CD4-positive, alpha-beta memory T cell (primary cell): ENCODE data around the gene ATG10. TPM values are rescaled to one million over a fixed set of nuclear protein-coding genes. Genes with fewer than 3 reads are reported as not detected.

Source experiments
- CTCF ChIA-PET: fragments of 350-600 bp; sonication (Branson Sonifier 250); formaldehyde crosslinking; loops from one replicate; lab custom pipeline; 2021; ENCODE audit warnings: inconsistent platforms; ENCODE audit not compliant: partially characterized antibody; lab: Charles Lee
- POLR2A ChIA-PET: fragments of 350-600 bp; sonication (Branson Sonifier 250); formaldehyde crosslinking; loops from one replicate; lab custom pipeline; 2021; ENCODE audit not compliant: partially characterized antibody; lab: Charles Lee
- DNase-seq, 5 donors: peaks; one replicate each; pipeline versions ENCODE4 v3.0.0 to v3.0.0-alpha.2; 2020 to 2022; ENCODE audit warnings: mixed read lengths in 1 of 5
- H3K27ac ChIP-seq: one replicate; pipeline ENCODE4 v1.7.0; 2013; ENCODE audit warnings: low read depth, low read length
- H3K27me3 ChIP-seq: 2 replicates; pipeline ENCODE4 v1.7.0; 2013; ENCODE audit warnings: mild to moderate bottlenecking, low read length, moderate library complexity; ENCODE audit not compliant: insufficient read depth
- H3K36me3 ChIP-seq: 2 replicates; pipeline ENCODE4 v1.7.0; 2013; ENCODE audit warnings: mild to moderate bottlenecking, low read length, moderate library complexity; ENCODE audit not compliant: insufficient read depth
- H3K4me1 ChIP-seq: 2 replicates; pipeline ENCODE4 v1.7.0; 2013; ENCODE audit warnings: mild to moderate bottlenecking, low read length, moderate library complexity; ENCODE audit not compliant: insufficient read depth
- H3K4me3 ChIP-seq, 2 donors: one replicate each; pipeline ENCODE4 v1.7.0; 2013; ENCODE audit warnings: low read length in 2 of 2, mild to moderate bottlenecking in 1 of 2
- H3K9me3 ChIP-seq, 2 donors: one replicate each; pipeline ENCODE4 v1.7.0; 2013; ENCODE audit warnings: low read length in 2 of 2, control low read depth in 1 of 2; ENCODE audit not compliant: control insufficient read depth in 1 of 2
- H3K27ac Mint-ChIP-seq, 7 donors: one replicate each; pipeline ENCODE4 v1.8.0; 2020 to 2021; ENCODE audit warnings: mixed read lengths in 7 of 7, mild to moderate bottlenecking in 6 of 7, inconsistent platforms in 3 of 7, moderate library complexity in 3 of 7
- H3K27me3 Mint-ChIP-seq, 2 donors: one replicate each; pipeline ENCODE4 v1.8.0; 2020 to 2021; ENCODE audit warnings: mixed read lengths in 2 of 2
- H3K36me3 Mint-ChIP-seq, 2 donors: one replicate each; pipeline ENCODE4 v1.8.0; 2020 to 2021; ENCODE audit warnings: mixed read lengths in 2 of 2, inconsistent platforms in 1 of 2, mild to moderate bottlenecking in 1 of 2
- H3K4me1 Mint-ChIP-seq, 4 donors: one replicate each; pipeline ENCODE4 v1.8.0; 2020 to 2021; ENCODE audit warnings: mixed read lengths in 4 of 4, mild to moderate bottlenecking in 1 of 4
- H3K4me3 Mint-ChIP-seq, 8 donors: one replicate each; pipeline ENCODE4 v1.8.0; 2020 to 2021; ENCODE audit warnings: mixed read lengths in 8 of 8, mild to moderate bottlenecking in 7 of 8, moderate library complexity in 6 of 8, inconsistent platforms in 3 of 8
- H3K9me3 Mint-ChIP-seq, 8 donors: one replicate each; pipeline ENCODE4 v1.8.0; 2020 to 2021; ENCODE audit warnings: mixed read lengths in 8 of 8, mild to moderate bottlenecking in 5 of 8, inconsistent platforms in 3 of 8, moderate library complexity in 1 of 8
- intact Hi-C: fragments of 100-400 bp; cut with micrococcal nuclease; formaldehyde crosslinking; loops from one replicate; pipeline ENCODE4 v1.15.1; 2023
- polyA plus RNA-seq, 2 donors: library from polyadenylated mRNA; unstranded; fragments of 300-500 nt; fragmentation: Illumina TruSeq; gene quantifications; one replicate each; pipeline ENCODE4 v1.2.3, GENCODE V29; 2021
- total RNA-seq, 2 experiments: library from RNA; stranded (reverse); gene quantifications; one replicate each; pipeline ENCODE4 v1.2.3, GENCODE V29; 2021

The ATG10 gene
- total and polyA plus RNA-seq, 4 experiments from 2014 or later: 7.3 to 10.5 (median 7.7) TPM

GRCh38 chr5:82205005-82205404 lies 233.2 kb downstream of the ATG10 start:
- no peaks in the 10 kb centered on the region for H3K9me3 ChIP-seq
- no peaks in the 10 kb centered on the region for H3K27me3 ChIP-seq
- Mint-ChIP-seq H3K36me3 (no peaks in the 10 kb centered on the region), H3K4me1 (no peaks in the 10 kb centered on the region), H3K27ac (no peak overlapping the region), H3K9me3 (no peaks in the 10 kb centered on the region), H3K27me3 (no peaks in the 10 kb centered on the region), H3K4me3 (no peak overlapping the region)
- no peak for DNase-seq
- H3K4me3 ChIP-seq: no peak overlapping the region
- H3K27ac ChIP-seq: no peak overlapping the region
- ChIA-PET CTCF (no interaction called here), POLR2A (no interaction called here)
- no peaks in the 10 kb centered on the region for H3K4me1 ChIP-seq
- intact Hi-C loops: no loop called here
- H3K36me3 ChIP-seq: no peaks in the 10 kb centered on the region

DNA sequence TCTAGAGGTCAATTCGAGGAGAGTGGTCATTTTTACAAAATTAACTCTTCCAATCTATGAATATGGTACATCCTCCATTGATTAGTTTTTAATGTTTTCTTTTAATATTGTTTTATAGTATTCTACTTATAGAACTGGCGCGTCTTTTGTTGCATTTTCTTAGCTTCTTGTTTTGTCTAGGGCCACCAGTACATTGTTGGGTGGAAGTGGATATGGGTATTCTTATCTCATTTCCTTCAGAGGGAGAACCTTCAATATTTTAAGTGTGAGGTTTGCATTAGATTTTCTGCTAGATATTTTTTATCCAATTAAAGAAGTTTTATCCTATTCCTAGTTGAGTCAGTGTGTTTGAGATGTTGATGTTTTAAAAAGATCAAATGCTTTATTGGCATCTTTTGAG lies 236.5 kb downstream of the ATG10 start:
- H3K4me1 ChIP-seq: no peaks in the 10 kb centered on the region
- no peak overlapping the region for H3K27ac ChIP-seq
- no peak for DNase-seq
- Mint-ChIP-seq H3K4me1 (no peaks in the 10 kb centered on the region), H3K4me3 (no peak overlapping the region), H3K9me3 (no peaks in the 10 kb centered on the region), H3K27me3 (no peaks in the 10 kb centered on the region), H3K36me3 (no peaks in the 10 kb centered on the region), H3K27ac (no peak overlapping the region)
- H3K4me3 ChIP-seq: no peak overlapping the region
- H3K27me3 ChIP-seq: no peaks in the 10 kb centered on the region
- ChIA-PET CTCF (no interaction called here), POLR2A (no interaction called here)
- no peaks in the 10 kb centered on the region for H3K9me3 ChIP-seq
- intact Hi-C loops: no loop called here
- H3K36me3 ChIP-seq: no peaks in the 10 kb centered on the region

DNA sequence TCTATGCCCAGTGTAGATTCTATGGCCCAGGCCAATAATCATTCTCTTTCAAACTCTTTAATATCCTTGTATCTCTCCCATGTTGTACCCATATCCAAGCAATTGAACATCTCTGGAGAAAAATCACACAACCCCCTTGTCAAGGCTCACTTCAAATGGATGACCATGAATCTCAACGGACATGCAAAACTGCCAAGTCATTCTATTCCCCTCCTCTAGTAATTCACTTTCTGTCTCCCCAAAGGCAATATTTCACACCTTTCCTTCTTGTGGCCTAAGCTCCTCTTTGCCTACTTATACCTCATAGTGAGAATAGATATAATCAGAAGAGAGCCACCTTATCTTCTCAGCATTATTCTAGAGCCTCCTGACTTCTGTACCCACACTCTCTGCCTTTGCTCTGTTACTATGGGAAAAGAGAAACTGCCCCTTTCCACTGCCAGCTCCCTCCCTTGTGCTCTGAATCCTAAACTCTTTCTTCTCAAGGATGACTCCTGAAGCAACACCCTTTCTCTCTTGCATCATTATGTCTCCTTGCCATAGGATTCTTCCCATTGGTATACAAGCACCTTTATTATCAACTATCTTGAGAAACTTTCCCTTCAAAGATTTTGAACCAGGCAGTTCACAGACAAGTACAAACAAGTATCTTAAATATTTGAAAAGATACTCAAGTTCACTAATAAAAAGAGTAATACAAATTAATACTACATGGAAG lies 240.2 kb downstream of the ATG10 start:
- DNase-seq: no peak
- Mint-ChIP-seq H3K4me1 (no peaks in the 10 kb centered on the region), H3K36me3 (no peaks in the 10 kb centered on the region), H3K9me3 (no peaks in the 10 kb centered on the region), H3K27ac (no peak overlapping the region), H3K4me3 (no peak overlapping the region), H3K27me3 (no peaks in the 10 kb centered on the region)
- Histone ChIP-seq H3K9me3 (no peaks in the 10 kb centered on the region), H3K36me3 (no peaks in the 10 kb centered on the region), H3K27me3 (no peaks in the 10 kb centered on the region), H3K4me3 (no peak overlapping the region), H3K4me1 (no peaks in the 10 kb centered on the region), H3K27ac (no peak overlapping the region)
- intact Hi-C loops: no loop called here
- POLR2A ChIA-PET: no interaction called here
- CTCF ChIA-PET: no interaction called here

DNA sequence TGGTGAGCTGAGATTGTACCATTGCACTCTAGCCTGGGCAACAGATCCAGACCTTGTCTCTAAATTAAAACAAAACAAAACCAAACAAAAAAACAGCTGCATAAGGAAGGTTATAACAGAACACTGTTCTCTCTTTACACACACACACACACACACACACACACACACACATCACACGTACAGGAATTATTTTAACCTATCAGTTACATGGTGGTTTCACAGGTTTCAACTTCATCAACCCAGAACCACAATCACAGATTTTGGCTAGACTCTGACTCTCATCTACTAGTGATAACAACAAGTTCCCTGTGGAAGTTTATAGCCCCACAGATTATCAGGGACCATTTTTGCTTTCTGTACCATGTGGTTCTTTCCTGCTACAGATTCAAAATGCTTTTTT lies 246.1 kb downstream of the ATG10 start:
- H3K4me3 ChIP-seq: no peak overlapping the region
- Mint-ChIP-seq H3K27me3 (no peaks in the 10 kb centered on the region), H3K27ac (peak overlapping the region in 3 of 7 donors; percentile 30 to 57 (median 51)), H3K4me3 (peak overlapping the region in 1 of 8 donors; percentile 30), H3K4me1 (peaks cover 0 to 3% (median 2%) of the 10 kb centered on the region in 4 donors), H3K36me3 (peaks cover 0 to 7% of the 10 kb centered on the region in 2 donors), H3K9me3 (no peaks in the 10 kb centered on the region)
- no peak overlapping the region for H3K27ac ChIP-seq
- no peaks in the 10 kb centered on the region for H3K4me1 ChIP-seq
- no peaks in the 10 kb centered on the region for H3K27me3 ChIP-seq
- intact Hi-C loops: no loop called here
- no peaks in the 10 kb centered on the region for H3K36me3 ChIP-seq
- no peak for DNase-seq
- no peaks in the 10 kb centered on the region for H3K9me3 ChIP-seq
- POLR2A ChIA-PET: no interaction called here
- CTCF ChIA-PET: interaction anchor here (1.1 to 1.5 kb wide), 2 partner anchors 13 to 793 kb away, joined by 3 to 4 read pairs; no protein-coding TSS in a partner anchor

DNA sequence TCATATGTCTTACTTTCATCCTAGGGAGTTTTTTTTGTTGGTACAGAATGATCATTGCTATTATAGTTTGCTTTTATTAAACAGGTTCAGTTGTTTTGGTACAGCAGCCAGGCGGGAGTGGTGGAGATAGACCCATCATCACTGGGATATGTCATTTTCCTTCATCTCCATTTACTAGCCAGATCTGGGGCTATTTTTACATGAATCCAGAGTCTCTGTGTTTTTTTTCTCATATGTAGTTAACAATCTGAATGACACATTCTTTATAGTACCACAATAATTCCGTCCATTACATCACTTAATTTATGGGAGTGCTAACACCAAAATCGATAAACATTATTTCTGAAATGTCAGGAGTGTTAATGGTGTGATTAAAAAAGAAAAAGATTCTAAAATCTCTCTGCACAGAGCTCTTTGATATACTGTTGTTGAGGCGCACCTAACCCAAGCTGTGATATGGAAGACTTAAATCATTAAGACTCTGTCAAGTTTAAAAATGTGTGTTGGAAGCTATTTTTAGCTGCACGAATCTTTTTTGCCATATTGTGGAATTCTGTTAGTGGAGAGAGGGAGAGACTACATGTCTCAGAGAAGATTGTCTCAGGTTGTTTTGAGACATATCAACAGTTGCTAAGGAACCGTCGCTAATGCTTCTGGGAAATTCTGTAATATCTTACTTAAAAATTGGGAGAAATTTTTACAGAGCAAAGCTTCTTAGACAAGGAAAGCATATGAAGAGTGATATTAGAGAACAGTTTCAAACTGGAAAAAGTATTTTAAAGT lies 246.7 kb downstream of the ATG10 start:
- Histone ChIP-seq H3K36me3 (no peaks in the 10 kb centered on the region), H3K4me1 (no peaks in the 10 kb centered on the region), H3K27me3 (no peaks in the 10 kb centered on the region), H3K4me3 (no peak overlapping the region), H3K27ac (no peak overlapping the region), H3K9me3 (no peaks in the 10 kb centered on the region)
- intact Hi-C loops: no loop called here
- no peaks in the 10 kb centered on the region for H3K27me3 Mint-ChIP-seq
- POLR2A ChIA-PET: no interaction called here
- H3K36me3 Mint-ChIP-seq: peaks cover 0 to 7% of the 10 kb centered on the region in 2 donors
- H3K27ac Mint-ChIP-seq: peak overlapping the region in 1 of 7 donors; percentile 51
- no peak for DNase-seq
- peaks cover 0 to 6% (median 2%) of the 10 kb centered on the region in 4 donors for H3K4me1 Mint-ChIP-seq
- H3K9me3 Mint-ChIP-seq: no peaks in the 10 kb centered on the region
- CTCF ChIA-PET: interaction anchor here (1.1 to 1.5 kb wide), 2 partner anchors 12 to 793 kb away, joined by 3 to 4 read pairs; no protein-coding TSS in a partner anchor
- H3K4me3 Mint-ChIP-seq: no peak overlapping the region

DNA sequence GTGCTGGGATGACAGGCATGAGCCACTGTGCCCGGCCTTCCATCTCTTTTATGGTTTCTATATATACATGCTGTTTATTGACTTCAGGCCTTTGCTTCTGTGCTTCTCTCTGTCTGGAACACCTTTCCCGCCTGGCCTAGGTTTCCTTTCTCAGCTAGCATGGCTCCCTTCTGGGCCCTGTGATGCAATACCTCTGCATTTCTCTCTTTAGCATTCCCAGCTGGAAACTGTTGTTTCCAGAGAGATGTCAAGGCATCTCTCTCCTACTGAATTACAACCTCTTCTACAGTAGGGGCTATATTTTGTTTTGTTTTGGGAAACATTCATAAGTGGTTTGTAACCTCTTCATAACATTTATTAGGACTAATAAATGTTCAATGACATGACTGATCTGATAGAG lies 249.2 kb downstream of the ATG10 start:
- H3K36me3 Mint-ChIP-seq: peaks cover 0 to 7% of the 10 kb centered on the region in 2 donors
- Histone ChIP-seq H3K27ac (no peak overlapping the region), H3K9me3 (no peaks in the 10 kb centered on the region), H3K4me3 (no peak overlapping the region), H3K36me3 (no peaks in the 10 kb centered on the region), H3K27me3 (no peaks in the 10 kb centered on the region), H3K4me1 (no peaks in the 10 kb centered on the region)
- H3K27ac Mint-ChIP-seq: no peak overlapping the region
- H3K9me3 Mint-ChIP-seq: no peaks in the 10 kb centered on the region
- no peaks in the 10 kb centered on the region for H3K27me3 Mint-ChIP-seq
- H3K4me3 Mint-ChIP-seq: no peak overlapping the region
- intact Hi-C loops: no loop called here
- DNase-seq: no peak
- peaks cover 5 to 14% (median 6%) of the 10 kb centered on the region in 4 donors for H3K4me1 Mint-ChIP-seq
- POLR2A ChIA-PET: no interaction called here
- CTCF ChIA-PET: interaction anchor here (1.3 kb wide), 1 partner anchor 9 kb away, joined by 3 read pairs; no protein-coding TSS in a partner anchor
